ENCODE measurements around the gene TPCN2. TPM values are rescaled to one million over a fixed set of nuclear protein-coding genes. Genes with fewer than 3 reads are reported as not detected.
"Not testable (repeated sequence)": the region's sequence is repeated elsewhere in the genome, so short reads cannot be mapped to it uniquely, and the experiment has no call there.

TPCN2 gene
- total RNA-seq, 3 donors from 2014 or later, result 19.5 to 37.4 (median 20.7) TPM

DNA sequence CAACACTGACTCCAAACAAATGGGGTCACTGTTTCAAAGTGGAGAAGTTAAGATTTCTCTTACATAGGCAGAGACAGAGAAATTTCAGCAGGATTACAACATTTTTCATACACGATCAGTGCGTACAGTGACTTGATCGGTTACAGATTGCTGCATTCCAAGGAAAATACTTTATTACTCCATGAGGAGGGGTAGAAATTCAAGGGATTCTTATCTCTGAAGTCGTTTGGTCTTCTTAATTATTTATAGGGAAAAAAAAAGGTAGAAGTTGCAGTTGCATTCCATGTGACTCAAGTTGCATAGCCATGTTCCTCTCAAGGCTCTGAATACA is 96.3 kb downstream of the TPCN2 start:
- no peaks in the 10 kb centered on the region for H3K36me3 ChIP-seq (ENCODE audit: low read depth)
- intact Hi-C loops (cut with DNase I, micrococcal nuclease), result no loop called here
- TF ChIP-seq CTCF (IDR thresholded peaks at IDR 0.05), result no peak
- H3K4me1 ChIP-seq (ENCODE audit: low read depth), result no peaks in the 10 kb centered on the region
- no peak for ATAC-seq
- no peaks in the 10 kb centered on the region for H3K9me3 ChIP-seq
- no peak overlapping the region for H3K4me3 ChIP-seq
- no peak for DNase-seq

GRCh38 chr11:69148377-69148762 is 99.6 kb downstream of the TPCN2 start:
- no peak for ATAC-seq
- no peak for TF ChIP-seq CTCF (IDR thresholded peaks at IDR 0.05)
- H3K36me3 ChIP-seq (ENCODE audit: low read depth), result no peaks in the 10 kb centered on the region
- no peak overlapping the region for H3K4me3 ChIP-seq
- H3K4me1 ChIP-seq (ENCODE audit: low read depth), result no peaks in the 10 kb centered on the region
- no peak for DNase-seq
- intact Hi-C loops (cut with DNase I, micrococcal nuclease), result no loop called here
- H3K9me3 ChIP-seq, result no peaks in the 10 kb centered on the region

DNA sequence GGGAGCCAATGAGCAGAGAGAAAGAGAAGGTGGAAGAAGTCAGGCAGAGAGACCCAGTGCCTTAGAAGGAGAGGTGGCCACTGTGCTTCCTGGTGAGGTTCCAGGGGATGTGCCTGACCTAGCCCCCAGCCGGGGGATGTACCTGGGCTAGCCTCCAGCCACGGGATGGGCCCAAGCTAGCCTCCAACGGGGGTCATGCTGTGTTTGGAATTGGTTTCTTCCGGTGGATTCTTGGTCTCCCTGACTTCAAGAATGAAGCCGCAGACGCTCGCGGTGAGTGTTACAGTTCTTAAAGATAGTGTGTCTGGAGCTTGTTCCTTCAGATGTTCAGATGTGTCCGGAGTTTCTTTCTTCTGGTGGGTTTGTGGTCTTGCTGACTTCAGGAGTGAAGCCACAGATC is 100.1 kb downstream of the TPCN2 start:
- intact Hi-C loops (cut with DNase I, micrococcal nuclease), result no loop called here
- Histone ChIP-seq H3K9me3 (no peaks in the 10 kb centered on the region), H3K36me3 (ENCODE audit: low read depth) (no peaks in the 10 kb centered on the region), H3K4me1 (ENCODE audit: low read depth) (no peaks in the 10 kb centered on the region), H3K4me3 (no peak overlapping the region)
- DNase-seq, result no peak
- TF ChIP-seq CTCF (IDR thresholded peaks at IDR 0.05), result no peak
- no peak for ATAC-seq

DNA sequence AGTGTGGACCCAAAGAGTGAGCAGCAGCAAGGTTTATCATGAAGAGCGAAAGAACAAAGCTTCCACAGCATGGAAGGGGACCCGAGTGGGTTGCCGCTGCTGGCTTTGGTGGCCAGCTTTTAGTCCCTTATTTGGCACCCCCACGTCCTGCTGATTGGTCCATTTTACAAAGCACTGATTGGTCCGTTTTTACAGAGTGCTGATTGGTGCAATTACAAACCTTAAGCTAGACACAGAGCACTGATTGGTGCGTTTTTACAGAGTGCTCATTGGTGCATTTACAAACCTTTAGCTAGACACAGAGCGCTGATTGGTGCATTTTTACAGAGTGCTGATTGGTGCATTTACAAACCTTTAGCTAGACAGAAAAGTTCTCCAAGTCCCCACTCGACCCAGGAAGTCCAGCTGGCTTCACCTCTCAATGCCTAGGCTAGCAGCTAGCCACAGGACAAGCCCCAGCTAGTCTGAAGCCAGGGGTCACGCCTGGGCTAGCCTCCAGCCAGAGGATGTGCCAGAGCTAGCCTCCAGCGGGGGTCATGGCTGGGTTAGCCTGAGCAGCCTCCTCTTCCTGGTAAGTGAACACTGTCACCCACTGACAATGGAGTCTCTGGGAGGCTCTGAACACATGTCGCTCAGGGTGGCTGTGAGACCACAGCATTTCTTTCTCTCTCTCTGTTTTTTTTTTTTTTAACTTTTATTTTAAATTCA is 100.8 kb downstream of the TPCN2 start:
- not testable (repeated sequence) for DNase-seq, ATAC-seq

DNA sequence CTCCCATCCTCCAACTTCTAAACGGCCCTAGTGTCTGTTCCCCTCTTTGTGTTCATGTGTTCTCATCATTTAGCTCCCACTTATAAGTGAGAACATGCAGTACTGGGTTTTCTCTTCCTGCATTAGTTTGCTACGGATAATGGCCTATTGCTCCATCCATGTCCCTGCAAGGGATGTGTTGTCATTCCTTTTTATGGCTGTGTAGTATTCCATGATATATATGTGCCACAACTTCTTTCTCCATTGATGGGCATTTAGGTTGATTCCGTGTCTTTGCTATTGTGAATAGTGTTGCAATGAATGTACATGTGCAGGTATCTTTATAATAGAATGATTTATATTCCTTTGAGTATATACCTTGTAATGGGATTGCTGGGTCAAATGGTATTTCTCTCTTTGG is 101.4 kb downstream of the TPCN2 start:
- no peak for TF ChIP-seq CTCF (IDR thresholded peaks at IDR 0.05)
- no peaks in the 10 kb centered on the region for H3K36me3 ChIP-seq (ENCODE audit: low read depth)
- no peak overlapping the region for H3K4me3 ChIP-seq
- no peak for ATAC-seq
- no peaks in the 10 kb centered on the region for H3K9me3 ChIP-seq
- no peaks in the 10 kb centered on the region for H3K4me1 ChIP-seq (ENCODE audit: low read depth)
- DNase-seq, result no peak
- intact Hi-C loops (cut with DNase I, micrococcal nuclease), result no loop called here

More for the DNA sequence above, 100.8 kb downstream of the TPCN2 start:
- H3K9me3 ChIP-seq; H3K36me3 ChIP-seq (ENCODE audit: low read depth); H3K4me1 ChIP-seq (ENCODE audit: low read depth); H3K4me3 ChIP-seq; intact Hi-C loops (cut with DNase I, micrococcal nuclease): not testable (repeated sequence)

GRCh38 chr11:69151836-69152235 is 103.1 kb downstream of the TPCN2 start:
- ATAC-seq (no peak), DNase-seq (no peak)
- Histone ChIP-seq H3K9me3 (no peaks in the 10 kb centered on the region), H3K4me3 (no peak overlapping the region), H3K36me3 (ENCODE audit: low read depth) (no peaks in the 10 kb centered on the region), H3K4me1 (ENCODE audit: low read depth) (no peaks in the 10 kb centered on the region)
- no peak for TF ChIP-seq CTCF (IDR thresholded peaks at IDR 0.05)
- intact Hi-C loops (cut with DNase I, micrococcal nuclease), result no loop called here

Measured in mucosa of descending colon (tissue), 3 donors.